IMR-90 (cell line): Measurements from ENCODE around the gene IRS2. TPM values are rescaled to one million over a fixed set of nuclear protein-coding genes. Genes with fewer than 3 reads are reported as not detected.

Experiments
- ATAC-seq: fragments of 200-7000 bp; cut with Tn5 transposase; 2 replicates; pipeline ENCODE4 v1.9.1; 2020; ENCODE audit warnings: low read depth, mild to moderate bottlenecking, moderate library complexity
- BruUV-seq: library from RNA; stranded (reverse); fragments of 400-500 nt; replicated peaks from 2 replicates; lab custom pipeline; 2021; lab: Mats Ljungman, UMichigan
- CTCF ChIA-PET: fragments of 300-600 bp; formaldehyde crosslinking; extraction: SDS; loops from one replicate; lab custom pipeline; 2021; ENCODE audit warnings: antibody characterized with exemption; lab: Yijun Ruan, JAX
- POLR2A ChIA-PET: fragments of 300-600 bp; sonication (Branson Sonifier 250); formaldehyde crosslinking; loops from one replicate; lab custom pipeline; 2022; ENCODE audit warnings: antibody characterized with exemption; ENCODE audit not compliant: unreplicated experiment; lab: Charles Lee
- DNase-seq: peaks from one replicate; pipeline ENCODE4 v3.0.0; 2013
- H2AFZ ChIP-seq: replicated peaks from 2 replicates; pipeline ENCODE3; 2013; ENCODE audit warnings: low read length, mild to moderate bottlenecking; ENCODE audit not compliant: poor library complexity
- H2AK5ac ChIP-seq: 2 replicates; pipeline ENCODE4 v1.6.1; 2013; ENCODE audit warnings: low read depth, low read length, inconsistent platforms
- H2AK9ac ChIP-seq: replicated peaks from 2 replicates; pipeline ENCODE3; 2013; ENCODE audit warnings: mild to moderate bottlenecking, low read depth, low read length, moderate library complexity; ENCODE audit not compliant: poor library complexity
- H2BK120ac ChIP-seq: 2 replicates; pipeline ENCODE4 v1.6.1; 2013; ENCODE audit warnings: low read depth, low read length, inconsistent platforms
- H2BK15ac ChIP-seq: 3 replicates; pipeline ENCODE4 v1.6.1; 2013; ENCODE audit warnings: low read depth, low read length, inconsistent platforms
- H2BK20ac ChIP-seq: 2 replicates; pipeline ENCODE4 v1.6.1; 2013; ENCODE audit warnings: low read depth, mild to moderate bottlenecking, inconsistent platforms, low read length, moderate library complexity
- H2BK5ac ChIP-seq: 2 replicates; pipeline ENCODE4 v1.6.1; 2013; ENCODE audit warnings: mild to moderate bottlenecking, low read depth, low read length, inconsistent platforms; ENCODE audit not compliant: poor library complexity, severe bottlenecking
- H3K14ac ChIP-seq: replicated peaks from 2 replicates; pipeline ENCODE4 v1.6.1; 2013; ENCODE audit warnings: low read depth, low read length, inconsistent platforms
- H3K18ac ChIP-seq: 2 replicates; pipeline ENCODE4 v1.6.1; 2013; ENCODE audit warnings: low read depth, low read length, control low read depth
- H3K23ac ChIP-seq: 2 replicates; pipeline ENCODE4 v1.6.1; 2013; ENCODE audit warnings: low read depth, low read length, inconsistent platforms
- H3K27ac ChIP-seq: 2 replicates; pipeline ENCODE4 v1.5.1; 2013; ENCODE audit warnings: mild to moderate bottlenecking, control low read depth, low read length; ENCODE audit not compliant: insufficient read depth
- H3K27me3 ChIP-seq: 2 replicates; pipeline ENCODE4 v1.6.1; 2013; ENCODE audit warnings: low read length; ENCODE audit not compliant: control insufficient read depth, insufficient read depth
- H3K36me3 ChIP-seq: 2 replicates; pipeline ENCODE4 v1.6.1; 2013; ENCODE audit warnings: low read length, mixed read lengths; ENCODE audit not compliant: control insufficient read depth, insufficient read depth
- H3K4ac ChIP-seq: 2 replicates; pipeline ENCODE4 v1.6.1; 2013; ENCODE audit warnings: low read depth, low read length, inconsistent platforms
- H3K4me1 ChIP-seq: 2 replicates; pipeline ENCODE4 v1.6.1; 2013; ENCODE audit warnings: low read length, mixed read lengths; ENCODE audit not compliant: control insufficient read depth, insufficient read depth
- H3K4me2 ChIP-seq: 2 replicates; pipeline ENCODE4 v1.6.1; 2013; ENCODE audit warnings: low read depth, mild to moderate bottlenecking, control low read depth, low read length, moderate library complexity
- H3K4me3 ChIP-seq: 2 replicates; pipeline ENCODE4 v1.5.1; 2013; ENCODE audit warnings: low read depth, mild to moderate bottlenecking, control low read depth, low read length, moderate library complexity; ENCODE audit not compliant: insufficient read depth
- H3K56ac ChIP-seq: 2 replicates; pipeline ENCODE4 v1.6.1; 2013; ENCODE audit warnings: low read length, inconsistent platforms; ENCODE audit not compliant: insufficient read depth; ENCODE audit errors: extremely low read depth
- H3K79me1 ChIP-seq, 2 experiments: 2 replicates each; pipeline ENCODE4 v1.6.1; 2013; ENCODE audit warnings: low read length in 2 of 2, inconsistent platforms in 1 of 2, low read depth in 1 of 2
- H3K9ac ChIP-seq: 2 replicates; pipeline ENCODE4 v1.6.1; 2013; ENCODE audit warnings: low read depth, low read length, control low read depth
- H3K9me1 ChIP-seq: 2 replicates; pipeline ENCODE4 v1.6.1; 2013; ENCODE audit warnings: low read length, inconsistent platforms; ENCODE audit not compliant: insufficient read depth
- H3K9me3 ChIP-seq: 2 replicates; pipeline ENCODE4 v1.6.1; 2013; ENCODE audit warnings: low read length; ENCODE audit not compliant: control insufficient read depth, insufficient read depth
- H4K20me1 ChIP-seq: 2 replicates; pipeline ENCODE4 v1.6.1; 2013; ENCODE audit warnings: low read length, inconsistent platforms; ENCODE audit not compliant: insufficient read depth
- H4K5ac ChIP-seq: 2 replicates; pipeline ENCODE4 v1.6.1; 2013; ENCODE audit warnings: mild to moderate bottlenecking, low read depth, low read length, control low read depth
- H4K8ac ChIP-seq, 2 experiments: 2 replicates each; pipeline ENCODE4 v1.6.1; 2013; ENCODE audit warnings: low read depth in 2 of 2, low read length in 2 of 2, control low read depth in 1 of 2, inconsistent platforms in 1 of 2
- H4K91ac ChIP-seq: 2 replicates; pipeline ENCODE4 v1.6.1; 2013; ENCODE audit warnings: low read depth, low read length, inconsistent platforms; ENCODE audit not compliant: insufficient read depth
- BHLHE40 ChIP-seq: fragments of 150-350 bp; IDR thresholded peaks from 2 replicates; pipeline ENCODE4 v1.6.1; 2016; ENCODE audit warnings: mild to moderate bottlenecking, low read depth, low read length
- CEBPB ChIP-seq: IDR thresholded peaks from 2 replicates; pipeline ENCODE4 v1.6.1; 2012; ENCODE audit warnings: low read depth, low read length, improper control_type of control experiment
- CHD1 ChIP-seq: IDR thresholded peaks from 2 replicates; pipeline ENCODE4 v1.6.1; 2012; ENCODE audit warnings: low read depth, low read length, improper control_type of control experiment
- FOS ChIP-seq: fragments of 150-350 bp; IDR thresholded peaks from 2 replicates; pipeline ENCODE4 v1.6.1; 2016; ENCODE audit warnings: low read depth, low read length
- MAFK ChIP-seq: IDR thresholded peaks from 2 replicates; pipeline ENCODE4 v1.6.1; 2012; ENCODE audit warnings: low read depth, low read length, improper control_type of control experiment
- MAZ ChIP-seq: IDR thresholded peaks from 2 replicates; pipeline ENCODE4 v1.6.1; 2012; ENCODE audit warnings: low read depth, mild to moderate bottlenecking, low read length, improper control_type of control experiment, moderate library complexity, borderline replicate concordance
- MXI1 ChIP-seq: IDR thresholded peaks from 2 replicates; pipeline ENCODE4 v1.6.1; 2012; ENCODE audit warnings: low read depth, mild to moderate bottlenecking, low read length, moderate library complexity, borderline replicate concordance
- NFE2L2 ChIP-seq: fragments of 150-350 bp; IDR thresholded peaks from 2 replicates; pipeline ENCODE4 v1.6.1; 2016; ENCODE audit warnings: low read depth, mild to moderate bottlenecking, low read length
- RAD21 ChIP-seq: IDR thresholded peaks from 2 replicates; pipeline ENCODE4 v1.6.1; 2012; ENCODE audit warnings: low read length, improper control_type of control experiment
- RCOR1 ChIP-seq: IDR thresholded peaks from 2 replicates; pipeline ENCODE4 v1.6.1; 2012; ENCODE audit warnings: mild to moderate bottlenecking, low read length, improper control_type of control experiment; ENCODE audit not compliant: insufficient replicate concordance
- RFX5 ChIP-seq: IDR thresholded peaks from 2 replicates; pipeline ENCODE4 v1.8.0; 2012; ENCODE audit warnings: low read depth, mild to moderate bottlenecking, low read length, moderate library complexity
- SMC3 ChIP-seq: fragments of 150-350 bp; IDR thresholded peaks from 2 replicates; pipeline ENCODE4 v1.6.1; 2016; ENCODE audit warnings: low read depth, mild to moderate bottlenecking, antibody characterized with exemption, low read length, moderate library complexity
- WGBS, 2 experiments: methylation state at CpG; one replicate each; pipeline versions ENCODE4 v1.1.5 to v1.1.7; 2013; ENCODE audit warnings: missing lambda C conversion rate in 2 of 2; ENCODE audit not compliant: insufficient read length in 1 of 2; ENCODE audit errors: extremely low coverage in 2 of 2; 5-methylcytosine and 5-hydroxymethylcytosine counted together
- dilution Hi-C: fragments of 300-500 bp; cut with HindIII; formaldehyde crosslinking; loops from one replicate; pipeline ENCODE4 v1.14.3; 2018; ENCODE audit warnings: low sequenced_read_pairs; ENCODE audit not compliant: unreplicated experiment
- in situ Hi-C: fragments of 300-500 bp; cut with MboI; formaldehyde crosslinking; loops from 3 replicates; pipeline ENCODE4 v1.14.3; 2019; ENCODE audit warnings: low sequenced_read_pairs, inconsistent platforms, mixed read lengths
- intact Hi-C: fragments of 100-400 bp; cut with micrococcal nuclease; formaldehyde crosslinking; loops from 2 replicates; pipeline ENCODE4 v1.10.0; 2022
- polyA plus RNA-seq, 3 experiments: library from polyadenylated mRNA; depleted of rRNA; stranded (reverse); fragments of >200 nt; gene quantifications; 2 replicates each; pipeline ENCODE4 v1.2.3, GENCODE V29; 2012; ENCODE audit warnings: low replicate concordance in 1 of 3
- total RNA-seq: library from RNA; depleted of rRNA; stranded (reverse); fragments of >200 nt; gene quantifications from 2 replicates; pipeline ENCODE4 v1.2.3, GENCODE V29; 2012
- TF ChIP-seq, protein P1 (sequence below): fragments of 150-350 bp; IDR thresholded peaks from 2 replicates; pipeline ENCODE4 v1.6.1; 2017; ENCODE audit warnings: mild to moderate bottlenecking, antibody characterized with exemption, low read length, low read depth
- TF ChIP-seq, protein P2 (sequence below): fragments of 150-350 bp; IDR thresholded peaks from 2 replicates; pipeline ENCODE4 v1.6.1; 2016; ENCODE audit warnings: low read depth, mild to moderate bottlenecking, low read length, moderate library complexity, borderline replicate concordance
- TF ChIP-seq, protein P3 (sequence below): conservative IDR thresholded peaks from 2 replicates; pipeline ENCODE4 v1.5.1; 2012; ENCODE audit warnings: mild to moderate bottlenecking, low read depth, low read length, improper control_type of control experiment

IRS2 gene
- total and polyA plus RNA-seq, 2 of the 4 experiments (the other 2 are of a cell fraction) = 0.36 to 1.4 TPM

DNA sequence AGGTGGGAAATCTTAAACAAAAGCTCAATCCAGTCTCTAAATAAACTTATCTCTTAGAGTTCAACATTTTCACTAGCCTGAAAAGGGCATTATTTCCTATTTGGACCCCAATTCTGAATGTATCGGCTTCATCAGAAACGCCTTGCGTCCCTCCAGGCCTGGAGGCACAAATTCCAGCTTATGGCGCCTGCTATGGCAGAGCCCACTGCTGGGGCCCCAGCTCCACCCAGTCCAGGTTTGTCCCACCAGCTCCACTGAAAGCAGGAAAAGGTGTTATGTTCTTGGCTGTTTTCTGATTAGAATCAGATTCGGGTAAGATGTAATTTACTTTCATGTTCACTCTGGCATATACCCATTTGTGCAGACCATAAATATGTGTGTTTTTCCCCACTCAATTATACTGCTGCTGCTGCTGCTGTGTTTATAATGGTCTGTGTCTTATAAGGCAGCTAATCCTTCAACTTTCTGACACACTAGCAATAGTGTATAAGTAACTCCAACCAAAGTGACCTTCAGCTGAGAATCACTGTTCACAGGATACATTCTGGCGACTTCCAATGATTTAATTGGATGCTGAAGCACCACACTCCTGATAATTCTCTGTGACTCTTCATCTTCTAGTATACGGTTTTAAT is 6.4 kb downstream of the IRS2 start:
- no peak overlapping the region for H3K18ac ChIP-seq
- H3K56ac ChIP-seq = no peak overlapping the region
- DNase-seq (no peak), ATAC-seq (no peak)
- peaks cover 16% of the 10 kb centered on the region for H3K4me1 ChIP-seq
- H3K9me3 ChIP-seq = no peaks in the 10 kb centered on the region
- no peak overlapping the region for H3K27ac ChIP-seq
- H4K91ac ChIP-seq = no peak overlapping the region
- H2BK5ac ChIP-seq = no peak overlapping the region
- peak overlapping the region; percentile 81 for H3K4me2 ChIP-seq
- in situ Hi-C loops = loop anchor here (10.0 kb wide), 1 partner anchor 815 kb away; no protein-coding TSS in a partner anchor
- H2BK120ac ChIP-seq = no peak overlapping the region
- H4K20me1 ChIP-seq = peaks cover 51% of the 10 kb centered on the region
- no peak overlapping the region for H3K14ac ChIP-seq
- 100% methylated on average over 1 of the region's 7 CpGs; no CpG with 5 or more reads in 1 of the 2 experiments for WGBS, 2 experiments
- no peak overlapping the region for H4K5ac ChIP-seq
- H2BK15ac ChIP-seq = no peak overlapping the region
- H3K23ac ChIP-seq = no peak overlapping the region
- POLR2A ChIA-PET = no interaction called here
- peaks cover 28% of the 10 kb centered on the region for H3K36me3 ChIP-seq
- no peak overlapping the region for H3K4me3 ChIP-seq
- H3K9me1 ChIP-seq = peaks cover 3% of the 10 kb centered on the region; the same call in 1 of the 2 replicates
- H2BK20ac ChIP-seq = no peak overlapping the region
- peaks cover 23 to 39% of the 10 kb centered on the region in 2 experiments; a peak in 3 of 4 replicates for H3K79me1 ChIP-seq
- H3K9ac ChIP-seq = no peak overlapping the region
- intact Hi-C loops = loop anchor here (2.0 kb wide), 1 partner anchor 523 kb away; no protein-coding TSS in a partner anchor
- no peak overlapping the region for H3K4ac ChIP-seq
- BruUV-seq = no TSS peak
- H2AK9ac ChIP-seq = no peak overlapping the region
- CTCF ChIA-PET = interaction anchor here (1.2 kb wide), 1 partner anchor 819 kb away, joined by 4 read pairs; no protein-coding TSS in a partner anchor
- no peak overlapping the region for H4K8ac ChIP-seq
- dilution Hi-C loops = loop anchor here (25.0 kb wide), 1 partner anchor 332 kb away; no protein-coding TSS in a partner anchor
- no peak overlapping the region for H2AK5ac ChIP-seq
- H2AFZ ChIP-seq = no peak overlapping the region
- H3K27me3 ChIP-seq = no peaks in the 10 kb centered on the region
- no peak for TF ChIP-seq RCOR1
- TF ChIP-seq RFX5 = no peak
- no peak for TF ChIP-seq MXI1
- TF ChIP-seq CEBPB = no peak
- TF ChIP-seq, protein P1, sequence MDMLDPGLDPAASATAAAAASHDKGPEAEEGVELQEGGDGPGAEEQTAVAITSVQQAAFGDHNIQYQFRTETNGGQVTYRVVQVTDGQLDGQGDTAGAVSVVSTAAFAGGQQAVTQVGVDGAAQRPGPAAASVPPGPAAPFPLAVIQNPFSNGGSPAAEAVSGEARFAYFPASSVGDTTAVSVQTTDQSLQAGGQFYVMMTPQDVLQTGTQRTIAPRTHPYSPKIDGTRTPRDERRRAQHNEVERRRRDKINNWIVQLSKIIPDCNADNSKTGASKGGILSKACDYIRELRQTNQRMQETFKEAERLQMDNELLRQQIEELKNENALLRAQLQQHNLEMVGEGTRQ = no peak
- no peak for TF ChIP-seq SMC3
- no peak for TF ChIP-seq MAFK
- no peak for TF ChIP-seq CHD1
- TF ChIP-seq, protein P2, sequence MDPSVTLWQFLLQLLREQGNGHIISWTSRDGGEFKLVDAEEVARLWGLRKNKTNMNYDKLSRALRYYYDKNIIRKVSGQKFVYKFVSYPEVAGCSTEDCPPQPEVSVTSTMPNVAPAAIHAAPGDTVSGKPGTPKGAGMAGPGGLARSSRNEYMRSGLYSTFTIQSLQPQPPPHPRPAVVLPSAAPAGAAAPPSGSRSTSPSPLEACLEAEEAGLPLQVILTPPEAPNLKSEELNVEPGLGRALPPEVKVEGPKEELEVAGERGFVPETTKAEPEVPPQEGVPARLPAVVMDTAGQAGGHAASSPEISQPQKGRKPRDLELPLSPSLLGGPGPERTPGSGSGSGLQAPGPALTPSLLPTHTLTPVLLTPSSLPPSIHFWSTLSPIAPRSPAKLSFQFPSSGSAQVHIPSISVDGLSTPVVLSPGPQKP = no peak
- no peak for TF ChIP-seq NFE2L2
- no peak for TF ChIP-seq MAZ
- TF ChIP-seq RAD21 = no peak
- TF ChIP-seq FOS = no peak
- no peak for TF ChIP-seq BHLHE40
- TF ChIP-seq, protein P3, sequence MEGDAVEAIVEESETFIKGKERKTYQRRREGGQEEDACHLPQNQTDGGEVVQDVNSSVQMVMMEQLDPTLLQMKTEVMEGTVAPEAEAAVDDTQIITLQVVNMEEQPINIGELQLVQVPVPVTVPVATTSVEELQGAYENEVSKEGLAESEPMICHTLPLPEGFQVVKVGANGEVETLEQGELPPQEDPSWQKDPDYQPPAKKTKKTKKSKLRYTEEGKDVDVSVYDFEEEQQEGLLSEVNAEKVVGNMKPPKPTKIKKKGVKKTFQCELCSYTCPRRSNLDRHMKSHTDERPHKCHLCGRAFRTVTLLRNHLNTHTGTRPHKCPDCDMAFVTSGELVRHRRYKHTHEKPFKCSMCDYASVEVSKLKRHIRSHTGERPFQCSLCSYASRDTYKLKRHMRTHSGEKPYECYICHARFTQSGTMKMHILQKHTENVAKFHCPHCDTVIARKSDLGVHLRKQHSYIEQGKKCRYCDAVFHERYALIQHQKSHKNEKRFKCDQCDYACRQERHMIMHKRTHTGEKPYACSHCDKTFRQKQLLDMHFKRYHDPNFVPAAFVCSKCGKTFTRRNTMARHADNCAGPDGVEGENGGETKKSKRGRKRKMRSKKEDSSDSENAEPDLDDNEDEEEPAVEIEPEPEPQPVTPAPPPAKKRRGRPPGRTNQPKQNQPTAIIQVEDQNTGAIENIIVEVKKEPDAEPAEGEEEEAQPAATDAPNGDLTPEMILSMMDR = no peak
